Ishikawa (cell line): Measurements from ENCODE around the gene CCR5AS.

Experiments used
- CEBPB ChIP-seq: IDR thresholded peaks from 2 replicates; pipeline ENCODE4 v1.6.1; 2012
- CREB1 ChIP-seq: IDR thresholded peaks from 2 replicates; pipeline ENCODE4 v1.6.1; 2012; ENCODE audit warnings: low read depth
- EGR1 ChIP-seq: IDR thresholded peaks from 2 replicates; pipeline ENCODE4 v1.6.1; 2012
- EP300 ChIP-seq: IDR thresholded peaks from 2 replicates; pipeline ENCODE4 v1.6.1; 2012; ENCODE audit warnings: borderline replicate concordance
- FOXM1 ChIP-seq: IDR thresholded peaks from 2 replicates; pipeline ENCODE4 v1.6.1; 2012; ENCODE audit warnings: low read depth, borderline replicate concordance
- NFIC ChIP-seq: IDR thresholded peaks from 2 replicates; pipeline ENCODE4 v1.6.1; 2012
- RAD21 ChIP-seq: IDR thresholded peaks from 2 replicates; pipeline ENCODE4 v1.6.1; 2012; ENCODE audit warnings: low read depth
- TAF1 ChIP-seq: IDR thresholded peaks from 2 replicates; pipeline ENCODE4 v1.6.1; 2012; ENCODE audit warnings: low read depth, mild to moderate bottlenecking
- TCF12 ChIP-seq: IDR thresholded peaks from 2 replicates; pipeline ENCODE4 v1.6.1; 2012; ENCODE audit warnings: low read depth
- TEAD4 ChIP-seq: IDR thresholded peaks from 2 replicates; pipeline ENCODE4 v1.6.1; 2012
- YY1 ChIP-seq: IDR thresholded peaks from 2 replicates; pipeline ENCODE4 v1.6.1; 2012; ENCODE audit warnings: low read depth
- ZBTB7A ChIP-seq: IDR thresholded peaks from 2 replicates; pipeline ENCODE4 v1.6.1; 2012; ENCODE audit warnings: low read depth
- TF ChIP-seq, protein P1 (sequence below): IDR thresholded peaks from 2 replicates; pipeline ENCODE4 v1.6.1; 2012
- TF ChIP-seq, protein P2 (sequence below): IDR thresholded peaks from 2 replicates; pipeline ENCODE4 v1.6.1; 2012
- TF ChIP-seq, protein P3 (sequence below): IDR thresholded peaks from 2 replicates; pipeline ENCODE4 v1.6.1; 2012; ENCODE audit warnings: low read depth, mild to moderate bottlenecking

CCR5AS gene

DNA sequence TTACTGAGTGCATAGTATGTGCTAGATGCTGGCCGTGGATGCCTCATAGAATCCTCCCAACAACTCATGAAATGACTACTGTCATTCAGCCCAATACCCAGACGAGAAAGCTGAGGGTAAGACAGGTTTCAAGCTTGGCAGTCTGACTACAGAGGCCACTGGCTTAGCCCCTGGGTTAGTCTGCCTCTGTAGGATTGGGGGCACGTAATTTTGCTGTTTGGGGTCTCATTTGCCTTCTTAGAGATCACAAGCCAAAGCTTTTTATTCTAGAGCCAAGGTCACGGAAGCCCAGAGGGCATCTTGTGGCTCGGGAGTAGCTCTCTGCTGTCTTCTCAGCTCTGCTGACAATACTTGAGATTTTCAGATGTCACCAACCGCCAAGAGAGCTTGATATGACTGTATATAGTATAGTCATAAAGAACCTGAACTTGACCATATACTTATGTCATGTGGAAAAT is 37.2 kb downstream of the CCR5AS start:
- no peak for TF ChIP-seq TEAD4
- TF ChIP-seq EP300: no peak
- TF ChIP-seq, protein P1, sequence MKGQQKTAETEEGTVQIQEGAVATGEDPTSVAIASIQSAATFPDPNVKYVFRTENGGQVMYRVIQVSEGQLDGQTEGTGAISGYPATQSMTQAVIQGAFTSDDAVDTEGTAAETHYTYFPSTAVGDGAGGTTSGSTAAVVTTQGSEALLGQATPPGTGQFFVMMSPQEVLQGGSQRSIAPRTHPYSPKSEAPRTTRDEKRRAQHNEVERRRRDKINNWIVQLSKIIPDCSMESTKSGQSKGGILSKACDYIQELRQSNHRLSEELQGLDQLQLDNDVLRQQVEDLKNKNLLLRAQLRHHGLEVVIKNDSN: no peak
- no peak for TF ChIP-seq YY1
- no peak for TF ChIP-seq CREB1
- TF ChIP-seq TCF12: no peak
- TF ChIP-seq, protein P2, sequence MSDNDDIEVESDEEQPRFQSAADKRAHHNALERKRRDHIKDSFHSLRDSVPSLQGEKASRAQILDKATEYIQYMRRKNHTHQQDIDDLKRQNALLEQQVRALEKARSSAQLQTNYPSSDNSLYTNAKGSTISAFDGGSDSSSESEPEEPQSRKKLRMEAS: no peak

DNA sequence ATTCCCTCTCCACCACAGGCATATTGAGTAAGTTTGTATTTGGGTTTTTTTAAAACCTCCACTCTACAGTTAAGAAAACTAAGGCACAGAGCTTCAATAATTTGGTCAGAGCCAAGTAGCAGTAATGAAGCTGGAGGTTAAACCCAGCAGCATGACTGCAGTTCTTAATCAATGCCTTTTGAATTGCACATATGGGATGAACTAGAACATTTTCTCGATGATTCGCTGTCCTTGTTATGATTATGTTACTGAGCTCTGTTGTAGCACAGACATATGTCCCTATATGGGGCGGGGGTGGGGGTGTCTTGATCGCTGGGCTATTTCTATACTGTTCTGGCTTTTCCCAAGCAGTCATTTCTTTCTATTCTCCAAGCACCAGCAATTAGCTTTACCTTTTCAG is 37.7 kb downstream of the CCR5AS start:
- TF ChIP-seq YY1: no peak
- no peak for TF ChIP-seq CEBPB
- no peak for TF ChIP-seq EGR1
- no peak for TF ChIP-seq TEAD4

DNA sequence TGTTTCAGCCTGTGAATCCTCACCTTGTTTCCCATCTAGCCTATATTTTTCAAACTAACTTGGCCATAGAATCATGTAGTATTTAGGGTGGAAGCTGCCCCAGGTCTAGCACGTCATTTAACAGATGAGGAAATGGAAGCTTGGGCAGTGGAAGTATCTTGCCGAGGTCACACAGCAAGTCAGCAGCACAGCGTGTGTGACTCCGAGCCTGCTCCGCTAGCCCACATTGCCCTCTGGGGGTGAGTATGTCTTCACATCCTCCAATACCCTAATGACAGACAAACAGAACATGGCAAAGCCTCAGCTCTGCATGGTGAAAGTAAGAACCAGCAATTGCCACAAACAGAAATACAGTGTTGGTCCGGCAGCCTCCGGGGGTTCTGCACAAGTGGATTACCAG is 38.3 kb downstream of the CCR5AS start:
- TF ChIP-seq RAD21 (peak; percentile 40), YY1 (no peak)

DNA sequence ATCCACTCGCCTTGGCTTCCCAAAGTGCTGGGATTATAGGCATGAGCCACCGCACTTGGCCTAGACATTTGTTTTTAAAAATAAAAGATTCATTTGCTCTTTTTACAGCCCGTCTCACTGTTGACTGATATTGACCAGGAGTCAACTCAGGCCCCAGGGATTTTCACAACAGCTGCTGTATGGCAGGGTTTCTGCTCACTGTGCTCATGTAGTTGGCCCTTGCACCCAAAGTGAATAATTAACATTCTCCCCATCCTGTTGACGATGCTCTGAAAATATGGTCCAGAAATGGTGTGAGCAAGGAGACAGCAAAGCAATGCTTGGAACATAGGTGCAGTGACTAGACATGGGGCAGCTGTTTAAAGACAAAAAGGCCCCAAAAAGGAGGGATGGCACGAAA is 39.1 kb downstream of the CCR5AS start:
- TF ChIP-seq, protein P1: no peak
- TF ChIP-seq YY1 (no peak), EP300 (no peak), EGR1 (no peak), TAF1 (no peak), FOXM1 (no peak), TCF12 (no peak), CEBPB (no peak), TEAD4 (no peak), ZBTB7A (no peak), CREB1 (no peak), NFIC (no peak), RAD21 (no peak)
- TF ChIP-seq, protein P2: no peak
- TF ChIP-seq, protein P3, sequence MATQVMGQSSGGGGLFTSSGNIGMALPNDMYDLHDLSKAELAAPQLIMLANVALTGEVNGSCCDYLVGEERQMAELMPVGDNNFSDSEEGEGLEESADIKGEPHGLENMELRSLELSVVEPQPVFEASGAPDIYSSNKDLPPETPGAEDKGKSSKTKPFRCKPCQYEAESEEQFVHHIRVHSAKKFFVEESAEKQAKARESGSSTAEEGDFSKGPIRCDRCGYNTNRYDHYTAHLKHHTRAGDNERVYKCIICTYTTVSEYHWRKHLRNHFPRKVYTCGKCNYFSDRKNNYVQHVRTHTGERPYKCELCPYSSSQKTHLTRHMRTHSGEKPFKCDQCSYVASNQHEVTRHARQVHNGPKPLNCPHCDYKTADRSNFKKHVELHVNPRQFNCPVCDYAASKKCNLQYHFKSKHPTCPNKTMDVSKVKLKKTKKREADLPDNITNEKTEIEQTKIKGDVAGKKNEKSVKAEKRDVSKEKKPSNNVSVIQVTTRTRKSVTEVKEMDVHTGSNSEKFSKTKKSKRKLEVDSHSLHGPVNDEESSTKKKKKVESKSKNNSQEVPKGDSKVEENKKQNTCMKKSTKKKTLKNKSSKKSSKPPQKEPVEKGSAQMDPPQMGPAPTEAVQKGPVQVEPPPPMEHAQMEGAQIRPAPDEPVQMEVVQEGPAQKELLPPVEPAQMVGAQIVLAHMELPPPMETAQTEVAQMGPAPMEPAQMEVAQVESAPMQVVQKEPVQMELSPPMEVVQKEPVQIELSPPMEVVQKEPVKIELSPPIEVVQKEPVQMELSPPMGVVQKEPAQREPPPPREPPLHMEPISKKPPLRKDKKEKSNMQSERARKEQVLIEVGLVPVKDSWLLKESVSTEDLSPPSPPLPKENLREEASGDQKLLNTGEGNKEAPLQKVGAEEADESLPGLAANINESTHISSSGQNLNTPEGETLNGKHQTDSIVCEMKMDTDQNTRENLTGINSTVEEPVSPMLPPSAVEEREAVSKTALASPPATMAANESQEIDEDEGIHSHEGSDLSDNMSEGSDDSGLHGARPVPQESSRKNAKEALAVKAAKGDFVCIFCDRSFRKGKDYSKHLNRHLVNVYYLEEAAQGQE: no peak

DNA sequence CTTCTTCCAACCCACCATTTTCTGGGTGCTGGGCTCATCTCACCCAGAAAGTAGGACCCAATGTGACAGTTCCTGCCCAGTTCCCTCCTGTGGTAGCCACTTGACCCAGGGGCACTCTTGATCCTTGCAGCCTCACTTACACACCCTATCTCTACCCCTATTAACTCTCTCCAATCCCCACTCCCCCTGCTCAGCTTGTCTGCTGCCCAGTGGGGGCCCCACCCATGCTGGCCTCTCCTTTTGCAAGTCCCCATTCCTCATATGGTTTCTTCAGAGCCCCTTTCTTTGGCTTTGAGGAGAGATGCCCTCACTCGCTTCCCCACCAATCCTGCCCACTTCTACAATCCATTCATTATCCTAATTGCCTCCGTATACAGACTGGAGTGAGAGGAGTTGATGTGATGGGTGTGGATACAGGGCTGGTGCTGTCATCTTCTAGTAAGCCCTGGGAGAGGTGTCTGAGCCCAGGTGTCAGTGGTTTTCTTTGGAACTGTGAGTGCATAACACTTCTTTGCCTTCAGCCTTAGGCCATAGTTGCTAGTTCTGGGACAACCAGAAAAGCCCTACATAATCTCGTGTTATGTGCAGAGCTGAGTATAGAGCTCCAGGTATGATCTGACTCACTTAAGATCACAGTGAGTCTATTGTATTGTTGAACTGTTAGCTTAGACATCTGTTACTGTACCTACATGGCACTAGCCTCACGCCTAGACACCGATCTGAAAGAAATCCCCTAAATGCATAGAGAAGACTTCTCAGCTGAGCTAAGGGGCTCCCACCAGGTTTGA is 40.9 kb downstream of the CCR5AS start:
- TF ChIP-seq NFIC (no peak), TCF12 (no peak), ZBTB7A (no peak), EP300 (no peak), YY1 (no peak), CREB1 (no peak), FOXM1 (no peak), TAF1 (no peak), EGR1 (no peak)
- TF ChIP-seq, protein P1: no peak
- TF ChIP-seq, protein P3: no peak

DNA sequence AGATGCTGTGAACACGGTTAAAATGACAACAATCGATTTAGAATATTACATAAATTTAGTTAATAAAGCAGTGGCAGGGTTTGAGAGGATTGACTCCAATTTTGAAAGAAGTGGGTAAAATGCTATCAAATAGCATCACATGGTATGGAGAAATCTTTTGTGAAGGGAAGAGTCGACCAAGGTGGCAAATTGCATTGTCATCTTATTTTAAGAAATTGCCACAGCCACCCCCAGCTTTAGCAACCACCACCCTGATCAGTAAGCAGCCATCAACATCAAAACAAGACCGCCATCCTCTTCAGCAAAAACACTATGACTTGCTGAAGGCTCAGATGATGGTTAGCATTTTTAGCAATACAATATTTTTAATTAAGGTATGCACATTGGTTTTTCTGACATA is 41.8 kb downstream of the CCR5AS start:
- no peak for TF ChIP-seq CEBPB
- TF ChIP-seq, protein P3: no peak
- no peak for TF ChIP-seq TCF12
- TF ChIP-seq EP300: no peak
- TF ChIP-seq YY1: no peak
- TF ChIP-seq NFIC: no peak
- no peak for TF ChIP-seq ZBTB7A
- TF ChIP-seq, protein P2: no peak
- TF ChIP-seq TEAD4: no peak
- no peak for TF ChIP-seq EGR1
- TF ChIP-seq, protein P1: no peak
- no peak for TF ChIP-seq FOXM1
